Astrocyte (in vitro differentiated cells and primary cell): ENCODE data around the gene PPM1A. TPM values are rescaled to one million over a fixed set of nuclear protein-coding genes. Genes with fewer than 3 reads are reported as not detected.

Source experiments
- DNase-seq: peaks from one replicate; pipeline ENCODE4 v3.0.0-alpha.2; 2010; ENCODE audit warnings: low read depth
- FAIRE-seq: peaks from 2 replicates; lab custom pipeline; 2011; peaks lifted over from hg19 to GRCh38; lab: Jason Lieb, UNC
- H2AFZ ChIP-seq: 2 replicates; pipeline ENCODE4 v1.6.0; 2012; ENCODE audit warnings: low read depth, low read length, inconsistent platforms
- H3K27ac ChIP-seq: 2 replicates; pipeline ENCODE4 v1.5.1; 2011; ENCODE audit warnings: low read depth, low read length, inconsistent platforms
- H3K27me3 ChIP-seq: 2 replicates; pipeline ENCODE4 v1.6.0; 2011; ENCODE audit warnings: low read length, inconsistent platforms; ENCODE audit not compliant: insufficient read depth
- H3K36me3 ChIP-seq: 2 replicates; pipeline ENCODE4 v1.5.1; 2011; ENCODE audit warnings: low read length, inconsistent platforms; ENCODE audit not compliant: insufficient read depth
- H3K4me1 ChIP-seq: 2 replicates; pipeline ENCODE4 v1.5.1; 2011; ENCODE audit warnings: low read length, inconsistent platforms; ENCODE audit not compliant: insufficient read depth
- H3K4me2 ChIP-seq: 2 replicates; pipeline ENCODE4 v1.6.0; 2012; ENCODE audit warnings: low read length, inconsistent platforms
- H3K4me3 ChIP-seq: 2 replicates; pipeline ENCODE4 v1.5.1; 2011; ENCODE audit warnings: low read depth, mild to moderate bottlenecking, low read length, inconsistent platforms; ENCODE audit not compliant: insufficient read depth
- H3K79me2 ChIP-seq: 2 replicates; pipeline ENCODE4 v1.6.0; 2012; ENCODE audit warnings: mild to moderate bottlenecking, low read length, inconsistent platforms; ENCODE audit not compliant: insufficient read depth
- H3K9ac ChIP-seq: 2 replicates; pipeline ENCODE4 v1.6.0; 2012; ENCODE audit warnings: mild to moderate bottlenecking, low read length, inconsistent platforms
- H3K9me3 ChIP-seq: 2 replicates; pipeline ENCODE4 v1.5.1; 2012; ENCODE audit warnings: low read depth, mild to moderate bottlenecking, low read length, inconsistent platforms; ENCODE audit not compliant: insufficient read depth
- H4K20me1 ChIP-seq: 2 replicates; pipeline ENCODE4 v1.6.0; 2012; ENCODE audit warnings: low read length, inconsistent platforms; ENCODE audit not compliant: insufficient read depth
- H3K27ac Mint-ChIP-seq: one replicate; pipeline ENCODE4 v1.8.0; 2021; ENCODE audit warnings: mild to moderate bottlenecking, mixed read lengths; ENCODE audit not compliant: unreplicated experiment
- H3K27me3 Mint-ChIP-seq: one replicate; pipeline ENCODE4 v1.8.0; 2021; ENCODE audit warnings: low read depth, mixed read lengths; ENCODE audit not compliant: unreplicated experiment
- H3K36me3 Mint-ChIP-seq: one replicate; pipeline ENCODE4 v1.8.0; 2021; ENCODE audit warnings: low read depth, mixed read lengths; ENCODE audit not compliant: unreplicated experiment
- H3K4me1 Mint-ChIP-seq: one replicate; pipeline ENCODE4 v1.8.0; 2021; ENCODE audit warnings: low read depth, mixed read lengths; ENCODE audit not compliant: unreplicated experiment
- H3K4me3 Mint-ChIP-seq: one replicate; pipeline ENCODE4 v1.8.0; 2021; ENCODE audit warnings: mild to moderate bottlenecking, moderate library complexity, mixed read lengths; ENCODE audit not compliant: unreplicated experiment
- H3K9me3 Mint-ChIP-seq: one replicate; pipeline ENCODE4 v1.8.0; 2021; ENCODE audit warnings: mild to moderate bottlenecking, mixed read lengths; ENCODE audit not compliant: unreplicated experiment
- EZH2 ChIP-seq: IDR thresholded peaks from 2 replicates; pipeline ENCODE4 v1.6.1; 2012; ENCODE audit warnings: mild to moderate bottlenecking, low read length, inconsistent platforms; ENCODE audit not compliant: insufficient read depth
- total RNA-seq: library from RNA; stranded (reverse); gene quantifications from 2 replicates; pipeline ENCODE4 v1.2.1, GENCODE V29; 2021
- TF ChIP-seq, protein P1 (sequence below): IDR thresholded peaks from 2 replicates; pipeline ENCODE4 v1.5.1; 2011; ENCODE audit warnings: low read depth, mild to moderate bottlenecking, inconsistent platforms, low read length, moderate library complexity; ENCODE audit not compliant: insufficient read depth

PPM1A gene
- total RNA-seq, 1 donor from 2014 or later: 50.3 TPM

DNA sequence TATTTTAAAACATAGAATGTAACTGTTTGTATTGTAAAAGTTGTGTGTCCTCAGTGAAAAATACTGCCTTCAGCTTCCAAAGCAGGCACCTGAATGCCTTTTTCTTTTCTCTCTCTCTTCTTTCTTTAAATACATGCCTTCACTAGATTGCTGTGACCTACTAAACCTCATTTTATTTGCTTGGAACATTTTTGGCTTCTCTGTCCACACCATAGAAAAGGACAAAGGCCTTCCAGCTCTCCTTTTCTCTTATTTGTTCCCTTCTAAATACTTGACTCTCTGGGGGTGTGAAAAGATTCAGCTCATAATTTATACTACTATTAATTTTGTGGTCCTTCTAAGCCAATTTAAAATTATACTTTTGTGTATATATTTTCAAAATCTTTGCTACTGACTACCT lies 38.4 kb downstream of the PPM1A start:
- no peak for FAIRE-seq

DNA sequence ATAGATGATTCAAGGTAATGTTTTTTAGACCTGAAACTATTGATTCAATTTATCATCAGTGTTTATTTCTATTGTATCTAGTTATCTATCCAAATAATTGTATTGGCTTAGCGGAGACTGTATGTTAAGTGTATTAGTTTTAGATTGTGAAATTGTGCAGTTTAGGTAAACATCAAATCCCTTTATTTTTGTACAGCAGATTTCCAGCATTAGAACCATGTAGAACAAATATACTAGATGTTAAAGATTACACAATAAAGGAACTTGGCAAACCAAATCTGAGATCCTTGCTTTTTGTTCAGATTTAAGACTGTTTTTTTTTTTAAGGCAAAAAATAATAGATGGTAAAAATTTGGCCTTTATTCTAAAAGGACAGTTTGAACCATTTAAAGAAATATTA lies 39.3 kb downstream of the PPM1A start:
- no peak for TF ChIP-seq EZH2
- TF ChIP-seq, protein P1, sequence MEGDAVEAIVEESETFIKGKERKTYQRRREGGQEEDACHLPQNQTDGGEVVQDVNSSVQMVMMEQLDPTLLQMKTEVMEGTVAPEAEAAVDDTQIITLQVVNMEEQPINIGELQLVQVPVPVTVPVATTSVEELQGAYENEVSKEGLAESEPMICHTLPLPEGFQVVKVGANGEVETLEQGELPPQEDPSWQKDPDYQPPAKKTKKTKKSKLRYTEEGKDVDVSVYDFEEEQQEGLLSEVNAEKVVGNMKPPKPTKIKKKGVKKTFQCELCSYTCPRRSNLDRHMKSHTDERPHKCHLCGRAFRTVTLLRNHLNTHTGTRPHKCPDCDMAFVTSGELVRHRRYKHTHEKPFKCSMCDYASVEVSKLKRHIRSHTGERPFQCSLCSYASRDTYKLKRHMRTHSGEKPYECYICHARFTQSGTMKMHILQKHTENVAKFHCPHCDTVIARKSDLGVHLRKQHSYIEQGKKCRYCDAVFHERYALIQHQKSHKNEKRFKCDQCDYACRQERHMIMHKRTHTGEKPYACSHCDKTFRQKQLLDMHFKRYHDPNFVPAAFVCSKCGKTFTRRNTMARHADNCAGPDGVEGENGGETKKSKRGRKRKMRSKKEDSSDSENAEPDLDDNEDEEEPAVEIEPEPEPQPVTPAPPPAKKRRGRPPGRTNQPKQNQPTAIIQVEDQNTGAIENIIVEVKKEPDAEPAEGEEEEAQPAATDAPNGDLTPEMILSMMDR: no peak
- no peak overlapping the region for H3K27ac ChIP-seq
- no peak overlapping the region for H3K4me3 ChIP-seq
- Mint-ChIP-seq H3K27me3 (no peaks in the 10 kb centered on the region), H3K4me1 (no peaks in the 10 kb centered on the region), H3K9me3 (no peaks in the 10 kb centered on the region), H3K27ac (no peak overlapping the region), H3K4me3 (no peak overlapping the region), H3K36me3 (peaks cover 2% of the 10 kb centered on the region)
- no peaks in the 10 kb centered on the region for H3K9me3 ChIP-seq
- no peaks in the 10 kb centered on the region for H3K79me2 ChIP-seq
- no peaks in the 10 kb centered on the region for H3K4me1 ChIP-seq
- no peak overlapping the region for H3K9ac ChIP-seq
- H2AFZ ChIP-seq: no peak overlapping the region
- peaks cover 24% of the 10 kb centered on the region for H3K36me3 ChIP-seq
- peaks cover 3% of the 10 kb centered on the region for H4K20me1 ChIP-seq
- FAIRE-seq: no peak
- DNase-seq: no peak
- H3K27me3 ChIP-seq: no peaks in the 10 kb centered on the region
- no peak overlapping the region for H3K4me2 ChIP-seq

More for the DNA sequence above, 38.4 kb downstream of the PPM1A start:
- Mint-ChIP-seq H3K27me3 (no peaks in the 10 kb centered on the region), H3K36me3 (peaks cover 4% of the 10 kb centered on the region), H3K4me3 (no peak overlapping the region), H3K27ac (no peak overlapping the region), H3K9me3 (no peaks in the 10 kb centered on the region), H3K4me1 (no peaks in the 10 kb centered on the region)
- DNase-seq: no peak
- Histone ChIP-seq H3K79me2 (peaks cover 6% of the 10 kb centered on the region), H3K9ac (no peak overlapping the region), H3K27ac (no peak overlapping the region), H3K27me3 (no peaks in the 10 kb centered on the region), H3K4me1 (no peaks in the 10 kb centered on the region), H2AFZ (no peak overlapping the region), H3K36me3 (peaks cover 27% of the 10 kb centered on the region), H3K4me2 (no peak overlapping the region), H3K9me3 (no peaks in the 10 kb centered on the region), H3K4me3 (no peak overlapping the region), H4K20me1 (peaks cover 7% of the 10 kb centered on the region)
- TF ChIP-seq EZH2: no peak
- TF ChIP-seq, protein P1: no peak

DNA sequence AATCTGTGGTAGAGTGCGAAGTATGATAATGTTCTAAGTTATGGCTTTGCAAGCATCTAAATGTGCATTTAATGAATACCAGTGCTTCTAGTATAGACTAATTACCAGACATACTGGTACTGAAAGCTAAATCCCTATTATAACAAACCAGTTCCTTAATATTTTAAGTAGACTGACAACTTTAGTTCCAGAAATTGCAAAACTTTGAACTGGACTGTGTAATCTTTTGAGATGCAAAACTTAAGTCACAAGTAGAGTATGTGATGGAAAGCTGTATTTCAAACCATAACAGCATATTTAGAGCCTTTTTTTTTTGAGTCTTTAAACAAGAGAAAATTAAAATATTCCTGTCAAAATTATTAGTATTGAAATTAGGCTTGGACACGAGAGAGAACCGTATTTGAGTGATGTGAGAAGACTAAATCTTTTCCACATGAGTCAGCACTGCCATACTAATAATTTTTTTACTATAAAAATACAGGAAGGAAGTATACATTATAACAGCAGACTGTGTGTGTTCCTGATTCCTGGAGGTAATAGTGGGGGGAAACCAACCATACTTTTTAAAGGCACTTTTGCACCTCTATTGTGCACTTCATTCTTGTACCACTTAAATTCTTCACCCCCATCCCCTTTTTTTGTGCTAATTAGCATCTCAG lies 45.5 kb downstream of the PPM1A start:
- Histone ChIP-seq H3K27me3 (no peaks in the 10 kb centered on the region), H3K4me1 (no peaks in the 10 kb centered on the region), H3K9me3 (no peaks in the 10 kb centered on the region), H2AFZ (no peak overlapping the region), H3K36me3 (peaks cover 14% of the 10 kb centered on the region), H4K20me1 (no peaks in the 10 kb centered on the region), H3K27ac (no peak overlapping the region), H3K4me2 (no peak overlapping the region), H3K4me3 (no peak overlapping the region), H3K9ac (no peak overlapping the region), H3K79me2 (no peaks in the 10 kb centered on the region)
- FAIRE-seq (no peak), DNase-seq (no peak)
- H3K9me3 Mint-ChIP-seq: no peaks in the 10 kb centered on the region
- H3K27ac Mint-ChIP-seq: no peak overlapping the region
- H3K27me3 Mint-ChIP-seq: no peaks in the 10 kb centered on the region
- TF ChIP-seq, protein P1: no peak
- no peak for TF ChIP-seq EZH2
- H3K4me1 Mint-ChIP-seq: peaks cover 2% of the 10 kb centered on the region
- H3K36me3 Mint-ChIP-seq: no peaks in the 10 kb centered on the region
- no peak overlapping the region for H3K4me3 Mint-ChIP-seq
